HEK293T (cell line): ENCODE measurements around the gene CADPS2.

ENCODE experiments used
- BHLHE40 ChIP-seq: fragments of 450-650 bp; IDR thresholded peaks from 2 replicates; pipeline ENCODE4 v1.6.1; 2016; ENCODE audit warnings: mild to moderate bottlenecking, moderate library complexity, borderline replicate concordance
- ELF4 ChIP-seq: fragments of 450-650 bp; IDR thresholded peaks from 2 replicates; pipeline ENCODE4 v1.6.1; 2017; ENCODE audit warnings: antibody characterized with exemption
- FOXA1 ChIP-seq: fragments of 450-650 bp; IDR thresholded peaks from 2 replicates; pipeline ENCODE4 v1.6.1; 2016; ENCODE audit warnings: mild to moderate bottlenecking
- FOXM1 ChIP-seq: fragments of 450-650 bp; IDR thresholded peaks from 2 replicates; pipeline ENCODE4 v1.6.1; 2017; ENCODE audit warnings: mild to moderate bottlenecking, borderline replicate concordance
- HDGF ChIP-seq: fragments of 450-650 bp; IDR thresholded peaks from 2 replicates; pipeline ENCODE4 v1.6.1; 2017; ENCODE audit warnings: antibody characterized with exemption, borderline replicate concordance
- SP1 ChIP-seq: fragments of 450-650 bp; IDR thresholded peaks from 2 replicates; pipeline ENCODE4 v1.6.1; 2017
- TF ChIP-seq, protein P1 (sequence below): fragments of 450-650 bp; IDR thresholded peaks from 2 replicates; pipeline ENCODE4 v1.6.1; 2016

DNA sequence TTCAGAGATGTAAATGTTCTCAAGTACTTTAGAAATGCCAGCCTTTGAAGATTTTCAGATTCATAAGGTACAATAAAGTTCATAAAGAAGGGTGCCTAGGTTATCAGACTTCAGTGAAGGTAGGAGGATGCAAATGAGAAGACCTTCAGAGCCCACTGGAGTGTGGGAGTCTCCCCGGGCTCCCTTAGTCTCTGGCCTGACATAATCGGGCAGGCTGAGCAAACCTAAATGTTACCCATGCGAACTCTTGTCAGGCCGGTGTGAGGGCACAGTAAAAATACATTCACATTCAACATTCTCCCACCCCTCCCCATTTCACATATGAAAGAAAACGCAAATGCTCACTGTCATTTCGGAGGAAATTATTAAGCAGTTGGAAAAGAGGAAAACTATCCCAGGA is 479.1 kb downstream of the CADPS2 start:
- TF ChIP-seq, protein P1, sequence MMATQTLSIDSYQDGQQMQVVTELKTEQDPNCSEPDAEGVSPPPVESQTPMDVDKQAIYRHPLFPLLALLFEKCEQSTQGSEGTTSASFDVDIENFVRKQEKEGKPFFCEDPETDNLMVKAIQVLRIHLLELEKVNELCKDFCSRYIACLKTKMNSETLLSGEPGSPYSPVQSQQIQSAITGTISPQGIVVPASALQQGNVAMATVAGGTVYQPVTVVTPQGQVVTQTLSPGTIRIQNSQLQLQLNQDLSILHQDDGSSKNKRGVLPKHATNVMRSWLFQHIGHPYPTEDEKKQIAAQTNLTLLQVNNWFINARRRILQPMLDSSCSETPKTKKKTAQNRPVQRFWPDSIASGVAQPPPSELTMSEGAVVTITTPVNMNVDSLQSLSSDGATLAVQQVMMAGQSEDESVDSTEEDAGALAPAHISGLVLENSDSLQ = no peak
- TF ChIP-seq ELF4 (no peak), FOXA1 (no peak), BHLHE40 (no peak), SP1 (no peak), HDGF (no peak), FOXM1 (no peak)
